IMR-90 (cell line): ENCODE data around the gene ANP32B. TPM values are rescaled to one million over a fixed set of nuclear protein-coding genes. Genes with fewer than 3 reads are reported as not detected.

Source experiments
- ATAC-seq: fragments of 200-7000 bp; cut with Tn5 transposase; 2 replicates; pipeline ENCODE4 v1.9.1; 2020; ENCODE audit warnings: low read depth, mild to moderate bottlenecking, moderate library complexity
- BruUV-seq: library from RNA; stranded (reverse); fragments of 400-500 nt; replicated peaks from 2 replicates; lab custom pipeline; 2021; lab: Mats Ljungman, UMichigan
- CTCF ChIA-PET: fragments of 300-600 bp; formaldehyde crosslinking; extraction: SDS; loops from one replicate; lab custom pipeline; 2021; ENCODE audit warnings: antibody characterized with exemption; lab: Yijun Ruan, JAX
- POLR2A ChIA-PET: fragments of 300-600 bp; sonication (Branson Sonifier 250); formaldehyde crosslinking; loops from one replicate; lab custom pipeline; 2022; ENCODE audit warnings: antibody characterized with exemption; ENCODE audit not compliant: unreplicated experiment; lab: Charles Lee
- DNase-seq: peaks from one replicate; pipeline ENCODE4 v3.0.0; 2013
- H2AFZ ChIP-seq: replicated peaks from 2 replicates; pipeline ENCODE3; 2013; ENCODE audit warnings: low read length, mild to moderate bottlenecking; ENCODE audit not compliant: poor library complexity
- H2AK5ac ChIP-seq: 2 replicates; pipeline ENCODE4 v1.6.1; 2013; ENCODE audit warnings: low read depth, low read length, inconsistent platforms
- H2AK9ac ChIP-seq: replicated peaks from 2 replicates; pipeline ENCODE3; 2013; ENCODE audit warnings: mild to moderate bottlenecking, low read depth, low read length, moderate library complexity; ENCODE audit not compliant: poor library complexity
- H2BK120ac ChIP-seq: 2 replicates; pipeline ENCODE4 v1.6.1; 2013; ENCODE audit warnings: low read depth, low read length, inconsistent platforms
- H2BK15ac ChIP-seq: 3 replicates; pipeline ENCODE4 v1.6.1; 2013; ENCODE audit warnings: low read depth, low read length, inconsistent platforms
- H2BK20ac ChIP-seq: 2 replicates; pipeline ENCODE4 v1.6.1; 2013; ENCODE audit warnings: low read depth, mild to moderate bottlenecking, inconsistent platforms, low read length, moderate library complexity
- H2BK5ac ChIP-seq: 2 replicates; pipeline ENCODE4 v1.6.1; 2013; ENCODE audit warnings: mild to moderate bottlenecking, low read depth, low read length, inconsistent platforms; ENCODE audit not compliant: poor library complexity, severe bottlenecking
- H3K14ac ChIP-seq: replicated peaks from 2 replicates; pipeline ENCODE4 v1.6.1; 2013; ENCODE audit warnings: low read depth, low read length, inconsistent platforms
- H3K18ac ChIP-seq: 2 replicates; pipeline ENCODE4 v1.6.1; 2013; ENCODE audit warnings: low read depth, low read length, control low read depth
- H3K23ac ChIP-seq: 2 replicates; pipeline ENCODE4 v1.6.1; 2013; ENCODE audit warnings: low read depth, low read length, inconsistent platforms
- H3K27ac ChIP-seq: 2 replicates; pipeline ENCODE4 v1.5.1; 2013; ENCODE audit warnings: mild to moderate bottlenecking, control low read depth, low read length; ENCODE audit not compliant: insufficient read depth
- H3K27me3 ChIP-seq: 2 replicates; pipeline ENCODE4 v1.6.1; 2013; ENCODE audit warnings: low read length; ENCODE audit not compliant: control insufficient read depth, insufficient read depth
- H3K36me3 ChIP-seq: 2 replicates; pipeline ENCODE4 v1.6.1; 2013; ENCODE audit warnings: low read length, mixed read lengths; ENCODE audit not compliant: control insufficient read depth, insufficient read depth
- H3K4ac ChIP-seq: 2 replicates; pipeline ENCODE4 v1.6.1; 2013; ENCODE audit warnings: low read depth, low read length, inconsistent platforms
- H3K4me1 ChIP-seq: 2 replicates; pipeline ENCODE4 v1.6.1; 2013; ENCODE audit warnings: low read length, mixed read lengths; ENCODE audit not compliant: control insufficient read depth, insufficient read depth
- H3K4me2 ChIP-seq: 2 replicates; pipeline ENCODE4 v1.6.1; 2013; ENCODE audit warnings: low read depth, mild to moderate bottlenecking, control low read depth, low read length, moderate library complexity
- H3K4me3 ChIP-seq: 2 replicates; pipeline ENCODE4 v1.5.1; 2013; ENCODE audit warnings: low read depth, mild to moderate bottlenecking, control low read depth, low read length, moderate library complexity; ENCODE audit not compliant: insufficient read depth
- H3K56ac ChIP-seq: 2 replicates; pipeline ENCODE4 v1.6.1; 2013; ENCODE audit warnings: low read length, inconsistent platforms; ENCODE audit not compliant: insufficient read depth; ENCODE audit errors: extremely low read depth
- H3K79me1 ChIP-seq, 2 experiments: 2 replicates each; pipeline ENCODE4 v1.6.1; 2013; ENCODE audit warnings: low read length in 2 of 2, inconsistent platforms in 1 of 2, low read depth in 1 of 2
- H3K9ac ChIP-seq: 2 replicates; pipeline ENCODE4 v1.6.1; 2013; ENCODE audit warnings: low read depth, low read length, control low read depth
- H3K9me1 ChIP-seq: 2 replicates; pipeline ENCODE4 v1.6.1; 2013; ENCODE audit warnings: low read length, inconsistent platforms; ENCODE audit not compliant: insufficient read depth
- H3K9me3 ChIP-seq: 2 replicates; pipeline ENCODE4 v1.6.1; 2013; ENCODE audit warnings: low read length; ENCODE audit not compliant: control insufficient read depth, insufficient read depth
- H4K20me1 ChIP-seq: 2 replicates; pipeline ENCODE4 v1.6.1; 2013; ENCODE audit warnings: low read length, inconsistent platforms; ENCODE audit not compliant: insufficient read depth
- H4K5ac ChIP-seq: 2 replicates; pipeline ENCODE4 v1.6.1; 2013; ENCODE audit warnings: mild to moderate bottlenecking, low read depth, low read length, control low read depth
- H4K8ac ChIP-seq, 2 experiments: 2 replicates each; pipeline ENCODE4 v1.6.1; 2013; ENCODE audit warnings: low read depth in 2 of 2, low read length in 2 of 2, control low read depth in 1 of 2, inconsistent platforms in 1 of 2
- H4K91ac ChIP-seq: 2 replicates; pipeline ENCODE4 v1.6.1; 2013; ENCODE audit warnings: low read depth, low read length, inconsistent platforms; ENCODE audit not compliant: insufficient read depth
- CHD1 ChIP-seq: IDR thresholded peaks from 2 replicates; pipeline ENCODE4 v1.6.1; 2012; ENCODE audit warnings: low read depth, low read length, improper control_type of control experiment
- MAFK ChIP-seq: IDR thresholded peaks from 2 replicates; pipeline ENCODE4 v1.6.1; 2012; ENCODE audit warnings: low read depth, low read length, improper control_type of control experiment
- NFE2L2 ChIP-seq: fragments of 150-350 bp; IDR thresholded peaks from 2 replicates; pipeline ENCODE4 v1.6.1; 2016; ENCODE audit warnings: low read depth, mild to moderate bottlenecking, low read length
- WGBS, 2 experiments: methylation state at CpG; one replicate each; pipeline versions ENCODE4 v1.1.5 to v1.1.7; 2013; ENCODE audit warnings: missing lambda C conversion rate in 2 of 2; ENCODE audit not compliant: insufficient read length in 1 of 2; ENCODE audit errors: extremely low coverage in 2 of 2; 5-methylcytosine and 5-hydroxymethylcytosine counted together
- dilution Hi-C: fragments of 300-500 bp; cut with HindIII; formaldehyde crosslinking; loops from one replicate; pipeline ENCODE4 v1.14.3; 2018; ENCODE audit warnings: low sequenced_read_pairs; ENCODE audit not compliant: unreplicated experiment
- in situ Hi-C: fragments of 300-500 bp; cut with MboI; formaldehyde crosslinking; loops from 3 replicates; pipeline ENCODE4 v1.14.3; 2019; ENCODE audit warnings: low sequenced_read_pairs, inconsistent platforms, mixed read lengths
- intact Hi-C: fragments of 100-400 bp; cut with micrococcal nuclease; formaldehyde crosslinking; loops from 2 replicates; pipeline ENCODE4 v1.10.0; 2022
- polyA plus RNA-seq, 3 experiments: library from polyadenylated mRNA; depleted of rRNA; stranded (reverse); fragments of >200 nt; gene quantifications; 2 replicates each; pipeline ENCODE4 v1.2.3, GENCODE V29; 2012; ENCODE audit warnings: low replicate concordance in 1 of 3
- total RNA-seq: library from RNA; depleted of rRNA; stranded (reverse); fragments of >200 nt; gene quantifications from 2 replicates; pipeline ENCODE4 v1.2.3, GENCODE V29; 2012

ANP32B gene
- total and polyA plus RNA-seq, 2 of the 4 experiments (the other 2 are of a cell fraction) = 3.9 to 46.8 TPM

DNA sequence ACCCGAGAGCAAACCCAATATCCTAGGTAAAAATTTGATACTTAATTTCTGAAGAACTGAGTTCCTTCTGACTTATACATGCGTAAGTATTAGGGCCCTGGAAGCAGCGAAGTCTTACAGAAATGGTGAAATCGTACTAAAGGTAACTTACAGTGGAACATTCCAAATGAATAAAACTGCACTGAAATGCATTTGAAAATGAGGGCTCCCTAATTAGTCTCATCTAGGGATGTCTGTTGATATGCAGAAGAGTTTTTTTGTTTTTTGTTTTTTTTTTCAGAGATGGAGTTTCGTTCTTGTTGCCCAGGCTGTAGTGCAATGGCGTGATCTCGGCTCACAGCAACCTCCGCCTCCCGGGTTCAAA lies 63.0 kb downstream of the ANP32B start:
- H2BK15ac ChIP-seq = no peak overlapping the region
- H3K23ac ChIP-seq = no peak overlapping the region
- H3K27me3 ChIP-seq = no peaks in the 10 kb centered on the region
- in situ Hi-C loops = no loop called here
- POLR2A ChIA-PET = no interaction called here
- no peak overlapping the region for H4K8ac ChIP-seq
- WGBS, 2 experiments = 100% methylated on average over 2 of the region's 9 CpGs; no CpG with 5 or more reads in 1 of the 2 experiments
- no peak overlapping the region for H3K14ac ChIP-seq
- no peak overlapping the region for H3K4me2 ChIP-seq
- dilution Hi-C loops = no loop called here
- H3K9ac ChIP-seq = no peak overlapping the region
- H3K56ac ChIP-seq = no peak overlapping the region
- no peak overlapping the region for H3K4ac ChIP-seq
- no peak overlapping the region for H3K27ac ChIP-seq
- H2AK5ac ChIP-seq = no peak overlapping the region
- H4K5ac ChIP-seq = no peak overlapping the region
- BruUV-seq = no TSS peak
- no peak overlapping the region for H3K4me3 ChIP-seq
- no peak overlapping the region for H2BK120ac ChIP-seq
- no peaks in the 10 kb centered on the region for H4K20me1 ChIP-seq
- H3K79me1 ChIP-seq = no peaks in the 10 kb centered on the region
- TF ChIP-seq NFE2L2 (no peak), CHD1 (no peak), MAFK (no peak)
- no peak overlapping the region for H2BK5ac ChIP-seq
- no peak for DNase-seq
- no peak overlapping the region for H2AFZ ChIP-seq
- no peaks in the 10 kb centered on the region for H3K9me1 ChIP-seq
- H3K9me3 ChIP-seq = no peaks in the 10 kb centered on the region
- no peak overlapping the region for H3K18ac ChIP-seq
- no peaks in the 10 kb centered on the region for H3K4me1 ChIP-seq
- no peak overlapping the region for H4K91ac ChIP-seq
- H2AK9ac ChIP-seq = no peak overlapping the region
- intact Hi-C loops = no loop called here
- CTCF ChIA-PET = no interaction called here
- no peaks in the 10 kb centered on the region for H3K36me3 ChIP-seq
- ATAC-seq = no peak
- H2BK20ac ChIP-seq = no peak overlapping the region
